Hepatocyte (in vitro differentiated cells): ENCODE results near the gene NCOA3. TPM values are rescaled to one million over a fixed set of nuclear protein-coding genes. Genes with fewer than 3 reads are reported as not detected.

ENCODE experiments used
- DNase-seq: peaks from one replicate; pipeline ENCODE4 v3.0.0-alpha.2; 2016; ENCODE audit warnings: low spot score
- H2AFZ ChIP-seq: fragments of 200-600 bp; sonication (generic); 2 replicates; pipeline ENCODE4 v1.6.0; 2016; ENCODE audit warnings: antibody characterized with exemption, mild to moderate bottlenecking
- H3K27ac ChIP-seq: fragments of 200-600 bp; sonication (generic); 2 replicates; pipeline ENCODE4 v1.5.1; 2016; ENCODE audit warnings: mild to moderate bottlenecking
- H3K27me3 ChIP-seq: fragments of 200-600 bp; sonication (generic); 2 replicates; pipeline ENCODE4 v1.6.1; 2016
- H3K36me3 ChIP-seq: fragments of 200-600 bp; sonication (generic); replicated peaks from 2 replicates; pipeline ENCODE4 v1.5.1; 2016; ENCODE audit warnings: low read depth; ENCODE audit not compliant: insufficient read depth
- H3K4me1 ChIP-seq: fragments of 200-600 bp; sonication (generic); 2 replicates; pipeline ENCODE4 v1.5.1; 2016; ENCODE audit warnings: mild to moderate bottlenecking, moderate library complexity; ENCODE audit not compliant: insufficient read depth
- H3K4me2 ChIP-seq: fragments of 200-600 bp; sonication (generic); 2 replicates; pipeline ENCODE4 v1.6.0; 2016
- H3K4me3 ChIP-seq: fragments of 200-600 bp; sonication (generic); 2 replicates; pipeline ENCODE4 v1.5.1; 2016; ENCODE audit warnings: mild to moderate bottlenecking
- H3K79me2 ChIP-seq: fragments of 200-600 bp; sonication (generic); 2 replicates; pipeline ENCODE4 v1.6.0; 2017; ENCODE audit warnings: mild to moderate bottlenecking
- H3K9me2 ChIP-seq: fragments of 200-600 bp; sonication (generic); replicated peaks from 2 replicates; pipeline ENCODE4 v1.6.0; 2017; ENCODE audit warnings: mild to moderate bottlenecking; ENCODE audit not compliant: insufficient read depth
- H3K9me3 ChIP-seq: fragments of 200-600 bp; sonication (generic); 2 replicates; pipeline ENCODE4 v1.5.1; 2016; ENCODE audit warnings: low read depth, mild to moderate bottlenecking
- H4K20me1 ChIP-seq: fragments of 200-600 bp; sonication (generic); 2 replicates; pipeline ENCODE4 v1.6.0; 2016; ENCODE audit warnings: mild to moderate bottlenecking; ENCODE audit not compliant: insufficient read depth, poor library complexity, severe bottlenecking
- EZH2 ChIP-seq: fragments of 200-600 bp; sonication (generic); IDR thresholded peaks from 2 replicates; pipeline ENCODE4 v1.6.1; 2016; ENCODE audit warnings: antibody characterized with exemption, mild to moderate bottlenecking, borderline replicate concordance
- EZH2phosphoT487 ChIP-seq: fragments of 200-600 bp; sonication (generic); IDR thresholded peaks from one replicate; pipeline ENCODE4 v1.6.1; 2018; ENCODE audit warnings: antibody characterized with exemption, mild to moderate bottlenecking, low read depth, moderate library complexity; ENCODE audit not compliant: unreplicated experiment, severe bottlenecking
- WGBS: methylation state at CpG from one replicate; pipeline ENCODE4 v1.1.6; 2016; ENCODE audit warnings: low lambda C conversion rate; ENCODE audit errors: missing lambda C conversion rate; 5-methylcytosine and 5-hydroxymethylcytosine counted together
- polyA plus RNA-seq: library from polyadenylated mRNA; unstranded; fragments of >200 nt; fragmentation: Nextera tagmentation; extraction: Ambion mirVana; gene quantifications from 2 replicates; pipeline ENCODE4 v1.2.1, GENCODE V29; 2016
- total RNA-seq: library from RNA; depleted of rRNA; stranded (reverse); fragments of >200 nt; gene quantifications from 2 replicates; pipeline ENCODE4 v1.2.3, GENCODE V29; 2014
- TF ChIP-seq, protein P1 (sequence below): fragments of 200-600 bp; sonication (generic); IDR thresholded peaks from 2 replicates; pipeline ENCODE4 v1.5.1; 2016; ENCODE audit warnings: antibody characterized with exemption, mild to moderate bottlenecking; ENCODE audit not compliant: poor library complexity

The NCOA3 gene
- total and polyA plus RNA-seq, 2 experiments from 2014 or later: 12.7 to 28.6 TPM

GRCh38 chr20:47678536-47678935, 176.8 kb downstream of the NCOA3 start:
- WGBS: 97% methylated on average over 16 of the region's 17 CpGs
- no peaks in the 10 kb centered on the region for H3K9me2 ChIP-seq
- TF ChIP-seq EZH2phosphoT487 (no peak), EZH2 (no peak)
- no peaks in the 10 kb centered on the region for H4K20me1 ChIP-seq
- no peaks in the 10 kb centered on the region for H3K36me3 ChIP-seq
- DNase-seq: no peak
- H3K4me1 ChIP-seq: no peaks in the 10 kb centered on the region
- no peak overlapping the region for H2AFZ ChIP-seq
- H3K79me2 ChIP-seq: no peaks in the 10 kb centered on the region
- no peak overlapping the region for H3K27ac ChIP-seq
- no peaks in the 10 kb centered on the region for H3K9me3 ChIP-seq
- no peak overlapping the region for H3K4me2 ChIP-seq
- no peak overlapping the region for H3K4me3 ChIP-seq
- H3K27me3 ChIP-seq: no peaks in the 10 kb centered on the region

- no peaks in the 10 kb centered on the region for H3K79me2 ChIP-seq
- H2AFZ ChIP-seq: no peak overlapping the region
- no peaks in the 10 kb centered on the region for H3K36me3 ChIP-seq
- H3K9me3 ChIP-seq: no peaks in the 10 kb centered on the region
- WGBS: 94% methylated on average over 4 of the region's 4 CpGs
- H3K4me1 ChIP-seq: no peaks in the 10 kb centered on the region
- H3K4me3 ChIP-seq: no peak overlapping the region
- no peak overlapping the region for H3K4me2 ChIP-seq
- no peak overlapping the region for H3K27ac ChIP-seq
- H3K27me3 ChIP-seq: no peaks in the 10 kb centered on the region
- no peak for TF ChIP-seq EZH2
- TF ChIP-seq, protein P1, sequence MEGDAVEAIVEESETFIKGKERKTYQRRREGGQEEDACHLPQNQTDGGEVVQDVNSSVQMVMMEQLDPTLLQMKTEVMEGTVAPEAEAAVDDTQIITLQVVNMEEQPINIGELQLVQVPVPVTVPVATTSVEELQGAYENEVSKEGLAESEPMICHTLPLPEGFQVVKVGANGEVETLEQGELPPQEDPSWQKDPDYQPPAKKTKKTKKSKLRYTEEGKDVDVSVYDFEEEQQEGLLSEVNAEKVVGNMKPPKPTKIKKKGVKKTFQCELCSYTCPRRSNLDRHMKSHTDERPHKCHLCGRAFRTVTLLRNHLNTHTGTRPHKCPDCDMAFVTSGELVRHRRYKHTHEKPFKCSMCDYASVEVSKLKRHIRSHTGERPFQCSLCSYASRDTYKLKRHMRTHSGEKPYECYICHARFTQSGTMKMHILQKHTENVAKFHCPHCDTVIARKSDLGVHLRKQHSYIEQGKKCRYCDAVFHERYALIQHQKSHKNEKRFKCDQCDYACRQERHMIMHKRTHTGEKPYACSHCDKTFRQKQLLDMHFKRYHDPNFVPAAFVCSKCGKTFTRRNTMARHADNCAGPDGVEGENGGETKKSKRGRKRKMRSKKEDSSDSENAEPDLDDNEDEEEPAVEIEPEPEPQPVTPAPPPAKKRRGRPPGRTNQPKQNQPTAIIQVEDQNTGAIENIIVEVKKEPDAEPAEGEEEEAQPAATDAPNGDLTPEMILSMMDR: no peak
- H4K20me1 ChIP-seq: no peaks in the 10 kb centered on the region
- DNase-seq: no peak
- no peaks in the 10 kb centered on the region for H3K9me2 ChIP-seq
Observed at GRCh38 chr20:47679462-47679861, 177.8 kb downstream of the NCOA3 start.

GRCh38 chr20:47680804-47681529, 179.3 kb downstream of the NCOA3 start:
- WGBS: 86% methylated on average over 6 of the region's 6 CpGs
- Histone ChIP-seq H3K4me2 (no peak overlapping the region), H3K27ac (no peak overlapping the region), H3K27me3 (no peaks in the 10 kb centered on the region), H3K36me3 (no peaks in the 10 kb centered on the region), H3K4me1 (no peaks in the 10 kb centered on the region), H3K9me3 (no peaks in the 10 kb centered on the region), H2AFZ (no peak overlapping the region), H4K20me1 (no peaks in the 10 kb centered on the region), H3K79me2 (no peaks in the 10 kb centered on the region), H3K4me3 (no peak overlapping the region), H3K9me2 (no peaks in the 10 kb centered on the region)
- no peak for DNase-seq
- TF ChIP-seq EZH2phosphoT487 (no peak), EZH2 (no peak)
- TF ChIP-seq, protein P1: no peak

DNA sequence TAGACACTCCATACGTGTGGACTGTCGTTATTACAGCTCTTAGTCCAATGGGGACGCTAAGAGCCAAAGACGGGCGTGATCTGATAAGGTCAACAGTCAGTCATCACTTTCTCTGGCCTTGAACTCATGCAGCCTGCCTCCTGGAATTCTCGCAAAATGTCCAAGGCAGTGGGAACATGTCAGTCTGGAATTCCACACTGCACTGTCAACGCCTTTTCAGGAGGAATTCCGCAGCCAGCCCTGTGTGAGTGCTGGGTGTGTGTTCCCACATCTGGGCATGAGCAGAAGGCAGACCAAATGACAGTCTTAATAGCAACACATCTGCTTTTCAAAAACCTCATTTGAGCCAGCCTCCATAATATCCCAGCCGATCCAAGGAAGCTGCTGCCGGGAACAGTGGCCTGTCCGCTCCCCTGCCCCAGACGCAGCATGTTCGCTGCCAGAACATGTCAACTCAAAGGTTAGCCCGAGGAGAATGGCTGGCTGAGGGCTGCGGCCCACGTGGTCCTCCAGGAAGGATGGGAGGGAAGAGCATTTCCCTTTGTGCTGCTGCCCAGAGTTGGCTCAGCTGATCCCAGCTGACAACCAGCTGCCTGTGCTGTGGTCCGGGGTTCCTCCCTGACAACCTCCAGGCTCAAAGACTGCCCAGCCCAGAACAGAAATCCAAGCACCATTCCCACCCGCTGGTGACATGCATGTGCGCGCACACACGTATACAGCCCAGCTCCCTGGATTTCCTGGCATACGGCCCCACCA, 180.5 kb downstream of the NCOA3 start:
- Histone ChIP-seq H3K36me3 (no peaks in the 10 kb centered on the region), H3K9me2 (no peaks in the 10 kb centered on the region), H2AFZ (no peak overlapping the region), H3K27me3 (no peaks in the 10 kb centered on the region), H4K20me1 (no peaks in the 10 kb centered on the region), H3K4me2 (no peak overlapping the region), H3K27ac (no peak overlapping the region), H3K79me2 (no peaks in the 10 kb centered on the region), H3K9me3 (no peaks in the 10 kb centered on the region), H3K4me3 (no peak overlapping the region), H3K4me1 (no peaks in the 10 kb centered on the region)
- TF ChIP-seq, protein P1: no peak
- TF ChIP-seq EZH2: no peak
- TF ChIP-seq EZH2phosphoT487: no peak
- WGBS: 67% methylated on average over 22 of the region's 22 CpGs
- peak; percentile 29 for DNase-seq
